Stimulated activated CD4-positive, alpha-beta T cell treated with anti-CD3 and anti-CD28 coated beads, Interleukin-12 subunit alpha, Interleukin-12 subunit beta, amount 100 ng/mL, for 24 hours (primary cell): ENCODE measurements around the gene NEUROD6.

Experiments used
- DNase-seq, 2 experiments: peaks; one replicate each; pipeline ENCODE4 v3.0.0-alpha.2; 2020; ENCODE audit warnings: low read depth in 2 of 2

NEUROD6 gene

GRCh38 chr7:31340603-31341002, at the start of gene NEUROD6:
NEUROD6 (minus strand) TSS chr7:31340726; CDS start chr7:31339268, 1,458 bp downstream.
- no peak for DNase-seq

- DNase-seq, result no peak
These were observed 43.9 kb upstream of the NEUROD6 start for GRCh38 chr7:31384466-31384865.

GRCh38 chr7:31382722-31383121, 42.2 kb upstream of the NEUROD6 start:
- DNase-seq, result no peak

GRCh38 chr7:31373337-31374289, 33.1 kb upstream of the NEUROD6 start:
- DNase-seq, result no peak

- no peak for DNase-seq
These were observed 31.9 kb upstream of the NEUROD6 start for GRCh38 chr7:31372231-31372959.

GRCh38 chr7:31371621-31372020, 31.1 kb upstream of the NEUROD6 start:
- no peak for DNase-seq

- DNase-seq, result no peak
These were observed 30.1 kb upstream of the NEUROD6 start for GRCh38 chr7:31370609-31371008.

GRCh38 chr7:31368620-31369019, 28.1 kb upstream of the NEUROD6 start:
- DNase-seq, result no peak

GRCh38 chr7:31363496-31363895, 23.0 kb upstream of the NEUROD6 start:
- no peak for DNase-seq

- no peak for DNase-seq
These were observed 22.5 kb upstream of the NEUROD6 start for GRCh38 chr7:31363051-31363450.

GRCh38 chr7:31362401-31362800, 21.9 kb upstream of the NEUROD6 start:
- DNase-seq, result no peak

- DNase-seq, result no peak
These were observed 17.9 kb upstream of the NEUROD6 start for GRCh38 chr7:31358467-31358866.

GRCh38 chr7:31345421-31345820, 4.9 kb upstream of the NEUROD6 start:
- DNase-seq, result no peak

- no peak for DNase-seq
These were observed 3.2 kb upstream of the NEUROD6 start for GRCh38 chr7:31343516-31344305.

GRCh38 chr7:31341141-31341540, 615 bp upstream of the NEUROD6 start:
- no peak for DNase-seq

- no peak for DNase-seq
These were observed 475 bp downstream of the NEUROD6 start for GRCh38 chr7:31340051-31340450.

- DNase-seq, result no peak
These were observed 1.8 kb downstream of the NEUROD6 start for GRCh38 chr7:31338706-31339105.

- DNase-seq, result no peak
These were observed 3.4 kb downstream of the NEUROD6 start for GRCh38 chr7:31337002-31337565.

- no peak for DNase-seq
These were observed 4.1 kb downstream of the NEUROD6 start for GRCh38 chr7:31336202-31337001.

- no peak for DNase-seq
These were observed 4.7 kb downstream of the NEUROD6 start for GRCh38 chr7:31335884-31336201.
